Stimulated activated CD4-positive, alpha-beta T cell treated with anti-CD3 and anti-CD28 coated beads, Interleukin-2, amount 100 ng/mL, for 4 hours (primary cell): ENCODE measurements around the gene SPINK4.
A peak's percentile ranks its signal among the peaks of the same experiment; 100 is the strongest.

Experiments used
- DNase-seq: peaks from one replicate; pipeline ENCODE4 v3.0.0-alpha.2; 2020; ENCODE audit warnings: low read depth

SPINK4 gene

GRCh38 chr9:33257276-33257675 lies 17.3 kb downstream of the SPINK4 start:
- no peak for DNase-seq

- no peak for DNase-seq
Measured at GRCh38 chr9:33260372-33260771, 20.4 kb downstream of the SPINK4 start.

GRCh38 chr9:33263131-33264002 lies 23.4 kb downstream of the SPINK4 start:
- no peak for DNase-seq

- peak; percentile 3 for DNase-seq
Measured at GRCh38 chr9:33264003-33264472, 24.1 kb downstream of the SPINK4 start.

- DNase-seq: peak; percentile 100
Measured at GRCh38 chr9:33264473-33265177, 24.7 kb downstream of the SPINK4 start, which contains the start of the genes BAG1 and CHMP5. Gene BAG1 (minus strand): TSS chr9:33264708. Gene CHMP5 (plus strand): TSS chr9:33265049. CDS start chr9:33265079, 30 bp downstream.

- DNase-seq: no peak
Measured at GRCh38 chr9:33265211-33265865, 25.4 kb downstream of the SPINK4 start.

GRCh38 chr9:33267151-33267767 lies 27.3 kb downstream of the SPINK4 start:
- no peak for DNase-seq

- DNase-seq: no peak
Measured at GRCh38 chr9:33270146-33270545, 30.2 kb downstream of the SPINK4 start.

GRCh38 chr9:33272061-33272460 lies 32.1 kb downstream of the SPINK4 start:
- DNase-seq: no peak

GRCh38 chr9:33273266-33273971 lies 33.5 kb downstream of the SPINK4 start:
- DNase-seq: no peak

- DNase-seq: no peak
Measured at GRCh38 chr9:33273972-33274328, 34.0 kb downstream of the SPINK4 start.

GRCh38 chr9:33277484-33277883 lies 37.5 kb downstream of the SPINK4 start:
- DNase-seq: no peak

GRCh38 chr9:33285502-33285901 lies 45.5 kb downstream of the SPINK4 start:
- no peak for DNase-seq

GRCh38 chr9:33287087-33287490 lies 47.1 kb downstream of the SPINK4 start:
- peak; percentile 23 for DNase-seq

GRCh38 chr9:33288235-33288634 lies 48.3 kb downstream of the SPINK4 start:
- no peak for DNase-seq

- DNase-seq: no peak
Measured at GRCh38 chr9:33288828-33289483, 49.0 kb downstream of the SPINK4 start.

GRCh38 chr9:33289496-33289895 lies 49.5 kb downstream of the SPINK4 start:
- no peak for DNase-seq

GRCh38 chr9:33289936-33290246 lies 49.9 kb downstream of the SPINK4 start:
- DNase-seq: no peak

- peak; percentile 97 for DNase-seq
Measured at GRCh38 chr9:33290247-33291030, 50.5 kb downstream of the SPINK4 start, which contains the start of gene NFX1. Gene NFX1 (plus strand): TSS chr9:33290516. CDS start chr9:33290573, 57 bp downstream.

- DNase-seq: no peak
Measured at GRCh38 chr9:33291031-33291397, 51.0 kb downstream of the SPINK4 start.
